GM12878 (cell line): ENCODE measurements around the gene ZMIZ2. TPM values are rescaled to one million over a fixed set of nuclear protein-coding genes. Genes with fewer than 3 reads are reported as not detected.

Experiments used
- ATAC-seq: fragments of 200-7000 bp; cut with Tn5 transposase; 3 replicates; pipeline ENCODE4 v1.9.1; 2020; ENCODE audit warnings: mild to moderate bottlenecking, moderate library complexity
- BruUV-seq: library from RNA; stranded (reverse); fragments of 400-500 nt; replicated peaks from 2 replicates; lab custom pipeline; 2021; lab: Mats Ljungman, UMichigan
- CTCF ChIA-PET: fragments of 300-600 bp; sonication (Branson Sonifier 250); formaldehyde crosslinking; extraction: SDS; loops from one replicate; lab custom pipeline; 2021; ENCODE audit warnings: inconsistent platforms; lab: Yijun Ruan, JAX
- POLR2A ChIA-PET: fragments of 350-600 bp; formaldehyde crosslinking; extraction: SDS; loops from one replicate; lab custom pipeline; 2021; ENCODE audit warnings: inconsistent platforms; lab: Charles Lee
- RAD21 ChIA-PET: fragments of 300-600 bp; sonication (Branson Sonifier 250); formaldehyde crosslinking; loops from one replicate; lab custom pipeline; 2023; ENCODE audit warnings: antibody characterized with exemption; ENCODE audit not compliant: unreplicated experiment; lab: Charles Lee
- SMC1A ChIA-PET: fragments of 300-600 bp; sonication (Branson Sonifier 250); formaldehyde crosslinking; loops from one replicate; lab custom pipeline; 2023; ENCODE audit not compliant: unreplicated experiment, uncharacterized antibody; lab: Charles Lee
- DNase-seq: peaks from one replicate; pipeline ENCODE4 v3.0.0-alpha.2; 2011; ENCODE audit warnings: low read depth, low spot score
- FAIRE-seq: peaks from 3 replicates; lab custom pipeline; 2011; peaks lifted over from hg19 to GRCh38; lab: Jason Lieb, UNC
- H2AFZ ChIP-seq: 2 replicates; pipeline ENCODE4 v1.6.0; 2011; ENCODE audit warnings: low read depth, low read length, control low read depth; ENCODE audit not compliant: control insufficient read depth
- H3K27ac ChIP-seq: 2 replicates; pipeline ENCODE4 v1.5.1; 2011; ENCODE audit warnings: control low read depth; ENCODE audit not compliant: control insufficient read depth, insufficient read depth
- H3K27me3 ChIP-seq, 2 experiments: replicated peaks in 1 of 2; 2 replicates each; pipeline versions ENCODE4 v1.6.0 to v1.6.1; 2011; ENCODE audit warnings: low read length in 1 of 2; ENCODE audit not compliant: control insufficient read depth in 2 of 2, insufficient read depth in 2 of 2
- H3K36me3 ChIP-seq, 2 experiments: 2 replicates each; pipeline ENCODE4 v1.5.1; 2011; ENCODE audit warnings: low read length in 1 of 2; ENCODE audit not compliant: control insufficient read depth in 2 of 2, insufficient read depth in 2 of 2
- H3K4me1 ChIP-seq: 2 replicates; pipeline ENCODE4 v1.6.1; 2011; ENCODE audit warnings: mild to moderate bottlenecking, low read length, moderate library complexity, mixed read lengths; ENCODE audit not compliant: control insufficient read depth, insufficient read depth
- H3K4me2 ChIP-seq: 2 replicates; pipeline ENCODE4 v1.6.0; 2011; ENCODE audit warnings: control low read depth; ENCODE audit not compliant: control insufficient read depth, insufficient read depth
- H3K4me3 ChIP-seq: fragments of 200-600 bp; sonication (generic); 2 replicates; pipeline ENCODE4 v1.5.1; 2016
- H3K79me2 ChIP-seq: 2 replicates; pipeline ENCODE4 v1.6.0; 2011; ENCODE audit warnings: low read length; ENCODE audit not compliant: control insufficient read depth, insufficient read depth
- H3K9ac ChIP-seq: 2 replicates; pipeline ENCODE4 v1.8.0; 2011; ENCODE audit warnings: low read length, control low read depth, mixed read lengths; ENCODE audit not compliant: control insufficient read depth, insufficient read depth
- H3K9me3 ChIP-seq: replicated peaks from 3 replicates; pipeline ENCODE4 v1.5.1; 2011; ENCODE audit warnings: mild to moderate bottlenecking, low read length; ENCODE audit not compliant: control insufficient read depth, insufficient read depth
- H4K20me1 ChIP-seq: 2 replicates; pipeline ENCODE4 v1.6.0; 2011; ENCODE audit not compliant: control insufficient read depth, insufficient read depth
- EED ChIP-seq: sonication (generic); IDR thresholded peaks from 2 replicates; pipeline ENCODE4 v1.6.1; 2016; ENCODE audit warnings: antibody characterized with exemption, low read depth
- ESRRA ChIP-seq: IDR thresholded peaks from 2 replicates; pipeline ENCODE4 v1.6.1; 2012; ENCODE audit warnings: mild to moderate bottlenecking, low read length, improper control_type of control experiment
- NFXL1 ChIP-seq: fragments of 450-650 bp; IDR thresholded peaks from 2 replicates; pipeline ENCODE4 v1.6.1; 2017; ENCODE audit warnings: antibody characterized with exemption, mild to moderate bottlenecking, borderline replicate concordance
- PAX5 ChIP-seq: IDR thresholded peaks from 2 replicates; pipeline ENCODE4 v1.6.1; 2011; ENCODE audit warnings: low read depth, low read length, borderline replicate concordance
- POLR2A ChIP-seq: IDR thresholded peaks from 2 replicates; pipeline ENCODE4 v1.6.1; 2011; ENCODE audit warnings: low read depth, mild to moderate bottlenecking, low read length
- POLR2AphosphoS2 ChIP-seq: IDR thresholded peaks from 2 replicates; pipeline ENCODE4 v1.6.1; 2011; ENCODE audit warnings: low read depth, mild to moderate bottlenecking, low read length, improper control_type of control experiment, moderate library complexity
- SREBF1 ChIP-seq: IDR thresholded peaks from 2 replicates; pipeline ENCODE4 v1.6.1; 2012; ENCODE audit warnings: mild to moderate bottlenecking, low read length
- TARDBP ChIP-seq: IDR thresholded peaks from 2 replicates; pipeline ENCODE4 v1.6.1; 2016; ENCODE audit warnings: borderline replicate concordance
- ZSCAN29 ChIP-seq: fragments of 450-650 bp; IDR thresholded peaks from 2 replicates; pipeline ENCODE4 v1.6.1; 2017; ENCODE audit warnings: mild to moderate bottlenecking, moderate library complexity
- WGBS: methylation state at CpG from one replicate; pipeline ENCODE4 v1.1.6; 2016; ENCODE audit warnings: low lambda C conversion rate; ENCODE audit not compliant: insufficient replicate concordance, insufficient coverage; ENCODE audit errors: missing lambda C conversion rate; 5-methylcytosine and 5-hydroxymethylcytosine counted together
- in situ Hi-C: fragments of 300-500 bp; cut with MboI; formaldehyde crosslinking; loops from 9 replicates; pipeline ENCODE4 v1.14.3; 2018; ENCODE audit warnings: mixed read lengths
- intact Hi-C: fragments of 100-400 bp; cut with micrococcal nuclease; formaldehyde crosslinking; loops from one replicate; pipeline ENCODE4 v1.14.2; 2022; ENCODE audit not compliant: unreplicated experiment
- polyA plus RNA-seq, 11 experiments: library from polyadenylated mRNA; depleted of rRNA in 4 of 11; unstranded in 6 of 11; stranded (reverse) in 5 of 11; fragments of >200 nt; fragmentation: Nextera tagmentation in 4 of 11; fragmentation: Illumina TruSeq in 1 of 11; extraction: Ambion mirVana in 4 of 11; extraction: Trizol in 1 of 11; gene quantifications; 1 replicate in 1 of 11; 2 replicates in 10 of 11; pipeline versions ENCODE4 v1.2.1 to v1.2.3, GENCODE V29; 2011 to 2016; ENCODE audit warnings: inconsistent platforms in 2 of 11, missing spikeins in 2 of 11, low read depth in 1 of 11
- total RNA-seq, 4 experiments: library from RNA; depleted of rRNA in 3 of 4; stranded (reverse); fragments of >200 nt in 3 of 4; fragmentation: Illumina TruSeq in 1 of 4; extraction: Trizol in 1 of 4; gene quantifications; 2 replicates each; pipeline versions ENCODE4 v1.2.1 to v1.2.3, GENCODE V29; 2013 to 2021
- TF ChIP-seq, protein P1 (sequence below): fragments of 450-650 bp; IDR thresholded peaks from 2 replicates; pipeline ENCODE4 v1.6.1; 2017; ENCODE audit warnings: mild to moderate bottlenecking
- TF ChIP-seq, protein P2 (sequence below): IDR thresholded peaks from 2 replicates; pipeline ENCODE4 v1.6.1; 2011; ENCODE audit warnings: borderline replicate concordance, low read depth, mild to moderate bottlenecking, moderate library complexity, low read length; ENCODE audit not compliant: insufficient read depth, poor library complexity, severe bottlenecking

ZMIZ2 gene
- total and polyA plus RNA-seq, 10 of the 15 experiments (the other 5 are each of a cell fraction or from before 2014, with no cell fraction given), result 0.71 to 158 (median 17.0) TPM

DNA sequence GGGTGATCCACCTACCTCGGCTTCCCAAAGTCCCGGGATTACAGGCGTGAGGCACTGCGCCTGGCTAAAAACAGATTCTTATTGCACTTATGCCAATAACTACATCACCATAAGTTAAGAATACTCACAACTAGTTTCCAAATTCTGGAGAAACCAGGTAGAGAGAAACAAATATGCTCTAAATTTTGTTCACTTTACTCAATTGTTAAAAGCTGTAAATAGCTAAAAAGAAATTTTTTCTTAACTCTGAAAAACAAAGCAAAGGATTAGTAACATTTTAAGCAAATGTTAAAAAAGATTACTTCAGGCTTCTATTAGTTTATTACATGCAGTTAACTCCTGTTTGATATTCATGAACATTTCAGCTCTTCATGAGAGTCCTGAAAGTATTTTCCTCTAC, 28.3 kb upstream of the ZMIZ2 start (continued):
- TF ChIP-seq, protein P1, sequence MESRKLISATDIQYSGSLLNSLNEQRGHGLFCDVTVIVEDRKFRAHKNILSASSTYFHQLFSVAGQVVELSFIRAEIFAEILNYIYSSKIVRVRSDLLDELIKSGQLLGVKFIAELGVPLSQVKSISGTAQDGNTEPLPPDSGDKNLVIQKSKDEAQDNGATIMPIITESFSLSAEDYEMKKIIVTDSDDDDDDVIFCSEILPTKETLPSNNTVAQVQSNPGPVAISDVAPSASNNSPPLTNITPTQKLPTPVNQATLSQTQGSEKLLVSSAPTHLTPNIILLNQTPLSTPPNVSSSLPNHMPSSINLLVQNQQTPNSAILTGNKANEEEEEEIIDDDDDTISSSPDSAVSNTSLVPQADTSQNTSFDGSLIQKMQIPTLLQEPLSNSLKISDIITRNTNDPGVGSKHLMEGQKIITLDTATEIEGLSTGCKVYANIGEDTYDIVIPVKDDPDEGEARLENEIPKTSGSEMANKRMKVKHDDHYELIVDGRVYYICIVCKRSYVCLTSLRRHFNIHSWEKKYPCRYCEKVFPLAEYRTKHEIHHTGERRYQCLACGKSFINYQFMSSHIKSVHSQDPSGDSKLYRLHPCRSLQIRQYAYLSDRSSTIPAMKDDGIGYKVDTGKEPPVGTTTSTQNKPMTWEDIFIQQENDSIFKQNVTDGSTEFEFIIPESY, result no peak
- no peak for TF ChIP-seq EED

DNA sequence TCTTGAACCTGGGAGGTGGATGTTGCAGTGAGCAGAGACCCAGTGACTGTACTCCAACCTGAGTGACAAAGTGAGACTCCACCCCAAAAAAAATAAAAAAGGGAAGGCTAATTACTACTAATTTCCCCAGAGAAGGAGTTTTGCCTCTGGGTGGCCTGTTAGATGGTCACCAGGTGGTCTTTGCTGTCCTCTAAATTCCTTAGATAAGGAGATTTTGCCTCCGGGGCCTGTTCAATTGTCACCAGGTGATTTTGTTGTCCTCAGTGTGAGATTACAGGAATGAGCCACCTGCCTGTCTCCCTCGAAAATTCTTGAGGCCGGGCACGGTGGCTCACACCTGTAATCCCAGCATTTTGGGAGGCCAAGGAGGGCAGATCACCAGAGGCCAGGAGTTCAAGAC, 24.4 kb upstream of the ZMIZ2 start:
- 85% methylated on average over 4 of the region's 4 CpGs for WGBS

More for the DNA sequence above, 24.4 kb upstream of the ZMIZ2 start:
- Histone ChIP-seq H3K27ac (no peak overlapping the region), H2AFZ (no peak overlapping the region), H3K4me3 (no peak overlapping the region), H3K4me1 (no peaks in the 10 kb centered on the region), H3K4me2 (no peak overlapping the region), H3K79me2 (no peaks in the 10 kb centered on the region), H3K9ac (no peak overlapping the region), H3K36me3 (no peaks in the 10 kb centered on the region), H4K20me1 (no peaks in the 10 kb centered on the region), H3K27me3 (no peaks in the 10 kb centered on the region), H3K9me3 (no peaks in the 10 kb centered on the region)
- no TSS peak for BruUV-seq
- TF ChIP-seq, protein P2, sequence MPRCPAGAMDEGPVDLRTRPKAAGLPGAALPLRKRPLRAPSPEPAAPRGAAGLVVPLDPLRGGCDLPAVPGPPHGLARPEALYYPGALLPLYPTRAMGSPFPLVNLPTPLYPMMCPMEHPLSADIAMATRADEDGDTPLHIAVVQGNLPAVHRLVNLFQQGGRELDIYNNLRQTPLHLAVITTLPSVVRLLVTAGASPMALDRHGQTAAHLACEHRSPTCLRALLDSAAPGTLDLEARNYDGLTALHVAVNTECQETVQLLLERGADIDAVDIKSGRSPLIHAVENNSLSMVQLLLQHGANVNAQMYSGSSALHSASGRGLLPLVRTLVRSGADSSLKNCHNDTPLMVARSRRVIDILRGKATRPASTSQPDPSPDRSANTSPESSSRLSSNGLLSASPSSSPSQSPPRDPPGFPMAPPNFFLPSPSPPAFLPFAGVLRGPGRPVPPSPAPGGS, result no peak
- TF ChIP-seq POLR2A (no peak), POLR2AphosphoS2 (no peak), ESRRA (no peak), TARDBP (no peak), NFXL1 (no peak), PAX5 (no peak), SREBF1 (no peak), ZSCAN29 (no peak)
- DNase-seq (no peak), ATAC-seq (no peak), FAIRE-seq (no peak)
- intact Hi-C loops (no loop called here), in situ Hi-C loops (no loop called here)
- ChIA-PET CTCF (no interaction called here), SMC1A (no interaction called here), POLR2A (no interaction called here), RAD21 (no interaction called here)
